ENCODE data around the gene GPR78. TPM values are rescaled to one million over a fixed set of nuclear protein-coding genes. Genes with fewer than 3 reads are reported as not detected.
A peak's percentile ranks its signal among the peaks of the same experiment; 100 is the strongest.

The GPR78 gene
- total RNA-seq, 1 donor from 2014 or later: 0.15 TPM

DNA sequence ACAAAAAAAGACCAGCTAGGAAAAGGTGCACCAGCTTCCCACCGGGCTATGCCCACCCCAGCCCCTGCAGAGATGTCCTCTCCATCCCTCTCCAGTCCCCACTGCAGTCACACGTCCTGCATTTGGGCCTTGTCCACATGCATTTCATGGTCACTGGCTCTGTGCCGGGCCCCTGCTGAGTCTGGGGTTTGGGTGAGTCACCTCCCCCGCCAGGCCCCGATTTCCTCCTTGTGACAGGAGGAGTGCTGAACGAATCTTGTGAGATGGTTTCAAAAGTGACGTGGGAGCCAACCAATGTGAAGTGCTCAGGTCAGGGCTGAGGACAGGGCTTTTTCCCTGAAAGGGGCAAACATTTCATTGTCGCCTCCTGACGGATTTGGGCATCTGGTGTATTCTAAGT lies 19.5 kb downstream of the GPR78 start:
- H3K4me3 Mint-ChIP-seq (ENCODE audit: unreplicated experiment): no peak overlapping the region
- peaks cover 4% of the 10 kb centered on the region for H3K27me3 Mint-ChIP-seq (ENCODE audit: low read depth)
- H3K4me1 Mint-ChIP-seq (ENCODE audit: low read depth): peaks cover 9% of the 10 kb centered on the region
- DNase-seq (ENCODE audit: low spot score): no peak
- TF ChIP-seq, protein P1, sequence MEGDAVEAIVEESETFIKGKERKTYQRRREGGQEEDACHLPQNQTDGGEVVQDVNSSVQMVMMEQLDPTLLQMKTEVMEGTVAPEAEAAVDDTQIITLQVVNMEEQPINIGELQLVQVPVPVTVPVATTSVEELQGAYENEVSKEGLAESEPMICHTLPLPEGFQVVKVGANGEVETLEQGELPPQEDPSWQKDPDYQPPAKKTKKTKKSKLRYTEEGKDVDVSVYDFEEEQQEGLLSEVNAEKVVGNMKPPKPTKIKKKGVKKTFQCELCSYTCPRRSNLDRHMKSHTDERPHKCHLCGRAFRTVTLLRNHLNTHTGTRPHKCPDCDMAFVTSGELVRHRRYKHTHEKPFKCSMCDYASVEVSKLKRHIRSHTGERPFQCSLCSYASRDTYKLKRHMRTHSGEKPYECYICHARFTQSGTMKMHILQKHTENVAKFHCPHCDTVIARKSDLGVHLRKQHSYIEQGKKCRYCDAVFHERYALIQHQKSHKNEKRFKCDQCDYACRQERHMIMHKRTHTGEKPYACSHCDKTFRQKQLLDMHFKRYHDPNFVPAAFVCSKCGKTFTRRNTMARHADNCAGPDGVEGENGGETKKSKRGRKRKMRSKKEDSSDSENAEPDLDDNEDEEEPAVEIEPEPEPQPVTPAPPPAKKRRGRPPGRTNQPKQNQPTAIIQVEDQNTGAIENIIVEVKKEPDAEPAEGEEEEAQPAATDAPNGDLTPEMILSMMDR (IDR thresholded peaks at IDR 0.05): no peak
- no peaks in the 10 kb centered on the region for H3K9me3 Mint-ChIP-seq (ENCODE audit: low read depth)
- H3K27ac Mint-ChIP-seq (ENCODE audit: unreplicated experiment): peak overlapping the region; percentile 39
- no peaks in the 10 kb centered on the region for H3K36me3 Mint-ChIP-seq (ENCODE audit: low read depth)

DNA sequence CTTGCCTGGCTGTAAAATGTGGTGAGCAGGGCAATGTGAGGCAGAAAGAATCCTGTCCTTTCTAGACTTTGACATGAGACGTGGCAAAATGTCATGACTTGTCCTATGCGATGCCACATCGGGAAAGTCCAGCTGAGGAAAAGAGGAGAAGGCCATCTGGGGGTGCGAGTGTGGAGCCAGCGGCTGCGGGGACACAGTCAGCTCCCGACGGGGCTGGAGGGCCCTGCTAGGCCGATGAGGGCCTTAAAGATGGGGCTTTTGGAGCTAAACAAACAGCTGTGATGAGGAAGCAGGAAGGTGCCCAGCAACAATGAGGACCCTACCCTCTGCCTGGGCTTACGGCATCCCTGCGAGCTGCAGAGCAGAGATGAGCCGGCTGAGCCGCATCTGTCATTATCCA lies 20.1 kb downstream of the GPR78 start:
- Mint-ChIP-seq H3K36me3 (ENCODE audit: low read depth) (no peaks in the 10 kb centered on the region), H3K27ac (ENCODE audit: unreplicated experiment) (no peak overlapping the region), H3K4me3 (ENCODE audit: unreplicated experiment) (no peak overlapping the region), H3K9me3 (ENCODE audit: low read depth) (no peaks in the 10 kb centered on the region), H3K27me3 (ENCODE audit: low read depth) (peaks cover 4% of the 10 kb centered on the region), H3K4me1 (ENCODE audit: low read depth) (peaks cover 9% of the 10 kb centered on the region)
- TF ChIP-seq, protein P1 (IDR thresholded peaks at IDR 0.05): no peak
- no peak for DNase-seq (ENCODE audit: low spot score)

DNA sequence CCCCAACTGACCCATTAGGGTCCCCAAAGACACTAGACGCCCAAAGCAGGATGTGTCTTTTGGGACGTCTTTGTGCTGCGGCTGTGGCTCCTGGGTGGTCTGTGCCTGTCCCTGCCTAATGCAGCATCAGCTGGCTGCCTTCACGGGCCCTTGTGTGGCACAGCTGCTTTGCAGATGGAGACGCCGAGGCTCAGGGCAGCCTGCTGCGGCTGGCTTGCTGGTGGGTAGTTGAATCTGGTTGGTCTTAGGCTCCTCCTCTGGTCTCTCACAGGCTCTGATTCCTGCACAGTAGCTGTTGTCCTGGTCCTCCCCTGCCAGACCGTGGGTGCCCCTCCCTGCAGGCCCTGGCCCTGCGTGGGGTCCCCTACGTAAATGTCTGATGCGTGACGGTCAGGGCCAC lies 20.5 kb downstream of the GPR78 start:
- H3K27ac Mint-ChIP-seq (ENCODE audit: unreplicated experiment): no peak overlapping the region
- H3K36me3 Mint-ChIP-seq (ENCODE audit: low read depth): no peaks in the 10 kb centered on the region
- no peak overlapping the region for H3K4me3 Mint-ChIP-seq (ENCODE audit: unreplicated experiment)
- peaks cover 9% of the 10 kb centered on the region for H3K4me1 Mint-ChIP-seq (ENCODE audit: low read depth)
- H3K9me3 Mint-ChIP-seq (ENCODE audit: low read depth): no peaks in the 10 kb centered on the region
- no peak for DNase-seq (ENCODE audit: low spot score)
- peaks cover 4% of the 10 kb centered on the region for H3K27me3 Mint-ChIP-seq (ENCODE audit: low read depth)
- TF ChIP-seq, protein P1 (IDR thresholded peaks at IDR 0.05): no peak

DNA sequence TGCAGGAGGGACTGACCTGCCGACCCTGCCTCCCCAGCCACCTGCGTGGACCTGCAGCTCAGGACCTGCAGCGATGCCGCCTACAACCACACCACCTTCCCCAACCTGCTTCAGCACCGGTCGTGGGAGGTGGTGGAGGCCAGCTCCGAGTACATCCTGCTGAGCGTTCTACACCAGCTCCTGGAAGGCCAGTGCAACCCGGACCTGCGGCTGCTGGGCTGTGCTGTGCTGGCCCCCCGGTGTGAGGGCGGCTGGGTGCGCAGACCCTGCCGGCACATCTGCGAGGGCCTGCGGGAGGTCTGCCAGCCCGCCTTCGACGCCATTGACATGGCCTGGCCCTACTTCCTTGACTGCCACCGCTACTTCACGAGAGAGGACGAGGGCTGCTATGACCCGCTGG lies 20.9 kb downstream of the GPR78 start:
- TF ChIP-seq, protein P1 (IDR thresholded peaks at IDR 0.05): no peak
- H3K9me3 Mint-ChIP-seq (ENCODE audit: low read depth): no peaks in the 10 kb centered on the region
- H3K4me1 Mint-ChIP-seq (ENCODE audit: low read depth): peaks cover 9% of the 10 kb centered on the region
- peaks cover 4% of the 10 kb centered on the region for H3K27me3 Mint-ChIP-seq (ENCODE audit: low read depth)
- H3K27ac Mint-ChIP-seq (ENCODE audit: unreplicated experiment): no peak overlapping the region
- no peak overlapping the region for H3K4me3 Mint-ChIP-seq (ENCODE audit: unreplicated experiment)
- no peaks in the 10 kb centered on the region for H3K36me3 Mint-ChIP-seq (ENCODE audit: low read depth)
- no peak for DNase-seq (ENCODE audit: low spot score)

DNA sequence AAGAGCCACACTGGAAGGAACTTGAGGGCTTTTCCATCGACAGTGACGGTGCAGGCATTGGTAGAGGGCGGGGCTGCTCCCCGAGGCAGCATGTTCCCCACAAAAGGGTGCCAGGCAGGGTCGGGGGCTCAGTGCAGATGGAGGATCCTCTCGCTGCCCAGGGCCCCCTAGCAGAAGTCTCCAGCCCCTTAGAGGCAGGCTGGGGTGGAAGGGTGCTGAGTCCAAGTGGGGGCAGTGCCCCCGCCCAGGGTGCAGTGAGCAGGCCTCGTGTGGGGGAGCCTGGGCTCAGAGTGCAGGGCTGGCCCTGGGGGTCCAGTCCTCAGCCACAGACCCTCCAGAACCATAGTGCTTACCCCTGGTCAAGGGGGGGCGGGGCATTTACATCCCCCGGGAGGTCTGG lies 21.4 kb downstream of the GPR78 start:
- Mint-ChIP-seq H3K27ac (ENCODE audit: unreplicated experiment) (no peak overlapping the region), H3K27me3 (ENCODE audit: low read depth) (peaks cover 4% of the 10 kb centered on the region), H3K4me3 (ENCODE audit: unreplicated experiment) (no peak overlapping the region), H3K4me1 (ENCODE audit: low read depth) (peaks cover 9% of the 10 kb centered on the region), H3K36me3 (ENCODE audit: low read depth) (no peaks in the 10 kb centered on the region), H3K9me3 (ENCODE audit: low read depth) (no peaks in the 10 kb centered on the region)
- no peak for DNase-seq (ENCODE audit: low spot score)
- TF ChIP-seq, protein P1 (IDR thresholded peaks at IDR 0.05): no peak

Measured in chondrocyte (in vitro differentiated cells).